Measurements from ENCODE around the gene AGGF1. TPM values are rescaled to one million over a fixed set of nuclear protein-coding genes. Genes with fewer than 3 reads are reported as not detected.
"Not testable (repeated sequence)": the region's sequence is repeated elsewhere in the genome, so short reads cannot be mapped to it uniquely, and the experiment has no call there.

Gene AGGF1, protein sequence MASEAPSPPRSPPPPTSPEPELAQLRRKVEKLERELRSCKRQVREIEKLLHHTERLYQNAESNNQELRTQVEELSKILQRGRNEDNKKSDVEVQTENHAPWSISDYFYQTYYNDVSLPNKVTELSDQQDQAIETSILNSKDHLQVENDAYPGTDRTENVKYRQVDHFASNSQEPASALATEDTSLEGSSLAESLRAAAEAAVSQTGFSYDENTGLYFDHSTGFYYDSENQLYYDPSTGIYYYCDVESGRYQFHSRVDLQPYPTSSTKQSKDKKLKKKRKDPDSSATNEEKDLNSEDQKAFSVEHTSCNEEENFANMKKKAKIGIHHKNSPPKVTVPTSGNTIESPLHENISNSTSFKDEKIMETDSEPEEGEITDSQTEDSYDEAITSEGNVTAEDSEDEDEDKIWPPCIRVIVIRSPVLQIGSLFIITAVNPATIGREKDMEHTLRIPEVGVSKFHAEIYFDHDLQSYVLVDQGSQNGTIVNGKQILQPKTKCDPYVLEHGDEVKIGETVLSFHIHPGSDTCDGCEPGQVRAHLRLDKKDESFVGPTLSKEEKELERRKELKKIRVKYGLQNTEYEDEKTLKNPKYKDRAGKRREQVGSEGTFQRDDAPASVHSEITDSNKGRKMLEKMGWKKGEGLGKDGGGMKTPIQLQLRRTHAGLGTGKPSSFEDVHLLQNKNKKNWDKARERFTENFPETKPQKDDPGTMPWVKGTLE
- 19.2 and 24.2 TPM in 2 replicates for total RNA-seq (2014; rRNA removed; shearing (Covaris generic))

GRCh38 chr5:77030097-77031071 is at the start of gene AGGF1:
TSS of gene AGGF1 (plus strand) at chr5:77030404. CDS start at chr5:77030767, 363 bp downstream.
- DNase-seq (ENCODE audit: low read depth) = peak; percentile 94

- no peak for DNase-seq (ENCODE audit: low read depth)
Observed at GRCh38 chr5:76980518-76981144, 49.6 kb upstream of the AGGF1 start.

GRCh38 chr5:76982450-76982849 is 47.8 kb upstream of the AGGF1 start:
- DNase-seq (ENCODE audit: low read depth) = peak; percentile 58

DNA sequence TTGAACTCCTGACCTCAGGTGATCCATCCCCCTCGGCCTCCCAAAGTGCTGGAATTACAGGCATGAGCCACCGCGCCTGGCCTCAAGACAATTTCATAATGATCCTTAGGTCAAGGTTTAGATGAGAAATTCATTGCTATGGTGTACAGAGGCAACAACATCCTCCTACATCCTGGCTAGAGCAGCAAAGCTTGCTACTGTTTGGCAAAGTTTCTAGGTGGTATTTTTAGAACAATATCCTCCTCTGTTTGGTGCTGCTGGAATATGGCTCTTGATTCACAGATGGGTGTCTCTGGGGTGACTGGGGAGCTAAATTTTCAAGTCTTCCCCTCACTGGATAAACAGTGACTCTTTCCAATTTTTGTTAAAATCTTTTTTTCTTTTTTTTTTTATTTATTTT is 46.7 kb upstream of the AGGF1 start:
- DNase-seq (ENCODE audit: low read depth) = peak; percentile 48

DNA sequence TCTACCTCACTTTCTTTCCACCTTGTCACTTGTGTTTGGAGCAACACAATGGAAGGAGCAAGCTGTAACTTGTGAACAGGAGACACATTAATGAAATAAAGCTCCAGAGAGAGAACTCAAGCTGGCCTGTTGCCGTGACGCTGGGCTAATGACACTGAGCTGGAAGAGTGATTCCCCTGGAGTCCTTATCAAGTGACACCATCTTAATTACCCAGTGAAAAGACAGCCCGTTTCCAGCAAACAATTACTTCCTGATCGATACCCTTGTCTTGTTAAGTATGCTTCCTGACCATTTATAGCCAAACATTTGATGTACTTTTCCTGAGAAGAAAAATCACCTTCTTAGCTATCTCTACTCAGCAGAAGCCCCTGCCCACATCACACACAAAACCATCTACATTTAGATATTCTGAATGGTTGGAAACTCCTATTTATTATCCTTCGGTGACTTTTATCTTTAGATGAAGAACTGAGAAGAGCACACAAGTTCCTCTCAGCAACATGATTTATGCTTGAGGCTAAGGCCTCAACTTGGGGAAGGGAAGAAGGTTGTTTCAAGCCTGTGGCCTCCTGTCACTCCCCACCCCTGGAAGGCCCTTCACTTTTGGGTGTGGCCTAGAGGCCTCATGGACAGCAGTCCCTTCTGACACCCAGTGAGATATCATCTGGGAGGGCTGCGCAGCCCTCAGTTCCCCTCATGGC is 43.2 kb upstream of the AGGF1 start:
- no peak for DNase-seq (ENCODE audit: low read depth)

DNA sequence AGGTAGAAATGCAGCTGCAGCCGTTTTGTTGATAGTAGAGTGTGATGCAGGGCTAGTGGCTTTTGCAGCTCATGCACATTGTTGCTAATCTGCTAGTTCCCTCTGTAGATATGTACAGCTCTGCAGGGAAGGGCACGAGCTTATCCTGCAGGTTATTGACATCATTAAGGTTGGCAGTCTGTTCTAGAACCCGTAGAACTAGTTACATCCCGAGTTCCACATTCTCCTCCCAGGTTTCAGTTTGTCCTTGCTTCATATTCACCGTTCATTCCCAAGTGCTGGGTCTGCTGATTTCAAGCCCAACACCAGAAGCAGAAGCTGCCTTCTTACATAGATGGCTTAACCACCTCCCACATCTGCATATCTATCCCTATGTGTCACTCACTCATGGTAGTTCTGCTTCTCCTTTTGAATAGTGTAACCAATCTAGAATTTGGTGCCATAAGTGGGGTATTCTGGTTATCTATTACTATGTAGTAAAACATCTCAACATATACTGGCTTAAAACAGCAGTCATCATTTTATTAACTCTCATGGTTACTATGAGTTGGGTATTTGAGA is 39.2 kb upstream of the AGGF1 start:
- peak; percentile 7 for DNase-seq (ENCODE audit: low read depth)

- DNase-seq (ENCODE audit: low read depth) = not testable (repeated sequence)
Observed at GRCh38 chr5:76993436-76993835, 36.8 kb upstream of the AGGF1 start.

GRCh38 chr5:76994337-76994736 is 35.9 kb upstream of the AGGF1 start:
- no peak for DNase-seq (ENCODE audit: low read depth)

DNA sequence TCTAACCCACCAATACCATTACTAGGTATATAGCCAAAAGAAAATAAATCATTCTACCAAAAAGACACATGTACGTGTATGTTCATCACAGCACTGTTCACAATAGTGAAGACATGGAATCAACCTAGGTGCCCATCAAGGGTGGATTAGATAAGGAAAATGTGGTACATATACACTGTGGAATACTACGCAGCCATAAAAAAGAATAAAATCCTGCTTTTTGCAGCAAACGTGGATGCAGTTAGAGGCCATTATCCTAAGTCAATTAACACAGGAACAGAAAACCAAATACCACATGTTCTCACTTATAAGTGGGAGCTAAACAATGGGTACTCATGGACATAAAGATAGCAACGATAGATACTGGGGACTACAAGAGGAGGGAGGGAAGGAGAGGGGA is 32.0 kb upstream of the AGGF1 start:
- not testable (repeated sequence) for DNase-seq (ENCODE audit: low read depth)

- peak; percentile 86 for DNase-seq (ENCODE audit: low read depth)
Observed at GRCh38 chr5:76999451-76999850, 30.8 kb upstream of the AGGF1 start.

- DNase-seq (ENCODE audit: low read depth) = peak; percentile 50
Observed at GRCh38 chr5:77003246-77003645, 27.0 kb upstream of the AGGF1 start.

DNA sequence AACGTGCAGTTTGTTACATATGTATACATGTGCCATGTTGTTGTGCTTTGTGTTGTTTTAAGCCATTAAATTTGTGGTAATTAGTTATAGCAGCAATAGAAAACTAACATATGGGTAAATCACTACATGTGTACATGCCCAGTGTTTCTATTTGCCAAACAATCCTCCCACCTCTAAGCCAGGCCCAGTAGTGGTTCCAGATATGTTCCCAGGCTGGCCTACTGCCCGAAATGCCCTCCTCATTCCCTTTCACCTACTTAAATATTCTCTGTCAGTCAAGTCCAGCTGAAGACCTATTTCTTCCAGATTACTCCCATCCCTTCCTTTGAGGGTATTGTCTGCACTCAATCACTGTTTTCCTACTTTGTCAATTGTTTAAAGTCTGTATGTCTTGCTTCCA is 24.1 kb upstream of the AGGF1 start:
- no peak for DNase-seq (ENCODE audit: low read depth)

- no peak for DNase-seq (ENCODE audit: low read depth)
Observed at GRCh38 chr5:77008413-77008812, 21.8 kb upstream of the AGGF1 start.

DNA sequence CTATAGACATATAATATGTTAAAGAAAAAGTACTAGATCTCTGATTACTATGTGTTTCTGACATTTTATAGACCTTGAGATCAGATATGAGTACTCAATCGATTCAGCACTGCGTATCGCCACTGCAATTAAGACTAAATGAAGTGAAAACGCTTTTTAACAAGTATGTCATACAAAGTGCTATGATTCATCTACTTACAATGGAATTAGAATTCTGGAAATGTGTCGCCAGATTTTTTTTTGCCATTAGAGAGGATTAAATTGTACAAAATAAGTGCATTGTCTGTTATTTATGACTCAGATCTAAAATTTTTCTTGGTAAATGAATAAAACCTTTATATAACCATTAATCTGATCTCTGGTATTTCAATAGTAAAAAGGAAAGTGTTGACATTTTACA is 20.0 kb upstream of the AGGF1 start:
- DNase-seq (ENCODE audit: low read depth) = no peak

DNA sequence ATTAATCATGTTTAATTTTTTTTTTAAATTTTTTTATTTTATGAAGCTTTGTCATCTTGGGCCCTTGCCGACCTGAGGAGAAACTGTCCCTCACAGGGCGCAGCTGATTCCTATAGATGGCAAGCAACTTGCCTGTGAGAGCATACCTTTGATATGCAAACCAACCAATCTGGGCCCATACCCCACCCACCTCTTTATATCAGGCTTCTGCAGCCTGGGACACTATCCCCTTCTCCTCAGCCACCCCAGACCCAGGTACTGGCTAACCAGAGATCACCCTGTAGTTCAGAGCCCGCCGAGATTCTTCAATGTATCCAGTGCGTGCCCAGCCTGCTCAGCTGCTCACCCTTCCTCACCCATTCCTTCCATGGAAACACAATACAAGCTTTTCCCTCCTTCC is 18.7 kb upstream of the AGGF1 start:
- no peak for DNase-seq (ENCODE audit: low read depth)

GRCh38 chr5:77012601-77013000 is 17.6 kb upstream of the AGGF1 start:
- peak; percentile 63 for DNase-seq (ENCODE audit: low read depth)

GRCh38 chr5:77015938-77016569 is 14.2 kb upstream of the AGGF1 start:
- peak; percentile 72 for DNase-seq (ENCODE audit: low read depth)

DNA sequence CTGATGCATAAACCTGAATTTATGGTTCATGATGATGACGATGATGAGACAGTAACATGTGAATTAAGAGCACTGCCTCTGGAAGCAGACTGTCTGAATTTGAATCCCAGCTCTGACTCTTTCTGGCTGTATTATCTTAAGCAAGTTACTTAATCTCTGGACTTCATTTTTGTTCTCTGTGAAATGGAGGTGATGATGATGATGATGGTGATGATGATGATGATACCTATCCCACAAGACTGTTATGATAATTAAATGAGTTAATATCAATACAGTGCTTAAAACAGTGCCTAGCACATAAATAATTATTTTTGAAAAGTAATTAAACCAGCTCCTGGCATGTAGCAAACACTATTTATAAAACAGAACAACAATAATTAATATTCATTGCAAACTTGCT is 13.2 kb upstream of the AGGF1 start:
- no peak for DNase-seq (ENCODE audit: low read depth)

DNA sequence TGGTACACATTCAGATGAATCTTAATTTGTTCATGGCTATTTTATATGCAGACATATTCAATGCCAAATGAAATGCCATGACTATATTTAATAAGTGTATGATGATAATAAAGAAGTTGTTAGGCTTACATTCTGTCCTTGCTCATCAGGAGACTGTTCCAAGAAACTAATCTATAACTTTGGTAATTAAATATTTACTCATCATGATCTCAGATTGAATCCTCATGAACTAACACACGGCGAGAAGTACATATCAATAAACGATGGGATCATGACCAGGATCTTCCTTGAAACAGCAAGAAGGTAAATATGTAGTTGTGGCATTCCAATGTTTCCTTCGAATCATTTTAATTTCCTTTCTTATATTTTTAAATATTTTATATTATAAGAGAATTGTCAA is 12.5 kb upstream of the AGGF1 start:
- DNase-seq (ENCODE audit: low read depth) = no peak

Measured in M059J (cell line).